HG03457 (cell line): ENCODE data around the gene PCOLCE2.
"Not testable (repeated sequence)": the region's sequence is repeated elsewhere in the genome, so short reads cannot be mapped to it uniquely, and the experiment has no call there.

Experiments used
- ATAC-seq: cut with Tn5 transposase; IDR thresholded peaks from one replicate; pipeline ENCODE4 v1.9.1; 2021; ENCODE audit warnings: moderate number of reproducible peaks; ENCODE audit not compliant: unreplicated experiment

Gene PCOLCE2

DNA sequence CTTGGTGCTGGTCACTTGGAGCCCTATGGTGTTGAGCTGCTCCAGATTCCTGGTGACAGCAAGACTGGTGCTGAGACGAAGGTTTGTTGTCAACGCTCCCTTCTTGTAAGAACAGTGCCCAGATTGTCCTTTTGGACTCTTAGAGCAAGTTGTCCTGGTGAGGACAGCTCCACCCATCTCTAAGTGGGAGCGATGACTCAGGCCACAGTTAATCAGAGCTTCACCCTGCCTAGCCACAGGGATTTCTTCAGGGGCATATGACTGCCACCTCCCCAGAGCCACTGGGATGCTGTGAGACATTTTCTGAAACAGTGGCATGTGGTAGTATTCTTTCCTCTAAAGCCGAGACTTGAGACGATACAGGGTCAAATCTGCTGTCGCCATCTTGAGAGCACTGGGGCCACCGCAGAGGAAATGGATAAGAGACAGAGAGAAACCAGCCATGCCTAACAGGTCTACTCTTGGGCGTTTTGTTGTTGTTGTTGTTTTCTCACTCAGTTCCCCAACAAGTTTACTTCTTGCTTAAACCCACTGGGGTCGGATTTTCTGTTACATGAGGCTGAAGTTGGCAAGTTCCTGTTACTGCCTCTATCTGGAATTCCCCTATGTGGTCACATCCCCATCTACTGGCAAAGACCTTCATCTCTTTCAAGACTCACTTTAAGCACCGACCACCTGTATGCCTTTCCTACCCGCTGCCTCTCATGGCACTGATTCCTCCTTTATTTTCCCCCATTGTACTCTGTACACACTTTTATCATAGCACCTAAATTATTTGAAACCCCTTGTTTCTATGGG is 16.0 kb upstream of the PCOLCE2 start:
- ATAC-seq = no peak

DNA sequence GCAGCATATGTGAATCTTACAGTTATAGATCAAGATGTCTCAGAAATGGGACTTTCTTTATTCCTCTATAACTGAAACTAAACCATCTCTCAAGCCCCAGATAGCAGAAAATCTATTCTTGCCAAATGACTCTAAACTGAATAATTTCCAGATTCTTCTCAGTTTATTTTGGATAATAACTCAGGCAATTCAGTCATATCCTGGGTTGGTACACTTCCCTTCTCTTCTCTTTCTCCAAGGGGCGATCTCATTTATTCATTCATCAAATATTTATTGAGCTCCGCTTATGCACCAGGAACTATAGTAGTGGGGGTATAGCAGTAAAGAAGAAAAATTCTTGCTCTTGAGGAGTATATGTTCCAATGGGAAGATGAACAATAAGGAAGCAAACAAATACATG is 13.5 kb upstream of the PCOLCE2 start:
- no peak for ATAC-seq

DNA sequence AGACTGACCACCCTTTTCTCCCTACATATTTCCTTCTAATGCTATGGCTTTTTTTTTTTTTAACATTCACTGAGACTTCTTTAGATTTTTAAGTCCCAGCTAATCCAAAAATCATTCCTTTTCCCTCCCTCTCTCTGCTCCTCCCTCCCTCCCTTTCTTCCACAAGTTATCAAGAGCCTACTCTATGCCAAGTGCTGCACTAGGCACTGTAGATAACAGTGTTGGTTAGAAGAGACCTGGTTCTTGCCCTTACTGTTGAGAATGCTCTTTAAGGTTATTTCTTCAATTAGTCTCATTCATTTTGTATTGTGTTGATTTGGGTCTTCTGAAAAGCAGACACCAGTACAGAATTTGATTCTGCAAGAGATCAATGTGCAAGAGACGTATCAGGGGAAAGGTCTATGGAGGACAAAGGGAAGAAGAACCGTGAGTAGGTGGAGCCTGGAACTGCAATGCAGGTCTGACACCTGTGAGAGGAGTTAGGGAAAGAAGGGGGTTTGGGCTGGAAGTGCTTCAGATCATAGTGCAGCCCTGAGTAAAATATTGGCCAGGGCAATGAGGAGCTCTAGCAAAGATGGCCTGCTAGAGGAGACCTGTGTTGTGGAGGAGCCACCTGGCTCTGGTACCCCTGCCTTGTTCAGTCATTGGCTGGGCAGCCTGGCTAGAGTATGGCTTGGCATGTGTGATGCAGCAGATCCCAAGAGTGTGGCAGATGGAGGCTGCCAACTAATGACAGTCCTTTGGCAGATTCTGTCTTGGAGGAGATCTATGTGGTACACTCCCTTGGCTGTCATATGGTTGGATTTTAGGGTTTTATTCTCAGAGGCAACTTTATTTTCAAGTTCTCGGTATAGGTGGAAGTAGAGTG is 9.7 kb upstream of the PCOLCE2 start:
- ATAC-seq = no peak

DNA sequence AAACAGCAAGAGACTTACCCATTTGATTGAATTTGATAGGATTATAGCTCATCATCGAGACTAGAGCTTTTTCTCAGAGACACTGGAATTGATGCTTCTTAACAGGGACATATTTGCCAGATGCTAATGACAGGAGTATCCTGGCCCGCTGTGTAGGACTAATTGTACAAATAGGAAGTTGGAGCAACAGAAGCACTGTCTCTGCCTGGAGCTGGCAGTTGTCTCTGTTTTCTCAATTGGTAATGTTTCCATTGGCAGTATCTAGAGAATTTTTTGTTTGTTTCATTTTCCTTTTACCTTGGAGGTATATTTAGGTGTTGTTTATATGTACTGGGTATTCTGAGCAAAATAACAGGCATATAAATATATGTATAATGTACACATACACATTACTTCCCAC is 8.9 kb upstream of the PCOLCE2 start:
- no peak for ATAC-seq

- no peak for ATAC-seq
Observed at GRCh38 chr3:142896996-142897395, 8.1 kb upstream of the PCOLCE2 start.

DNA sequence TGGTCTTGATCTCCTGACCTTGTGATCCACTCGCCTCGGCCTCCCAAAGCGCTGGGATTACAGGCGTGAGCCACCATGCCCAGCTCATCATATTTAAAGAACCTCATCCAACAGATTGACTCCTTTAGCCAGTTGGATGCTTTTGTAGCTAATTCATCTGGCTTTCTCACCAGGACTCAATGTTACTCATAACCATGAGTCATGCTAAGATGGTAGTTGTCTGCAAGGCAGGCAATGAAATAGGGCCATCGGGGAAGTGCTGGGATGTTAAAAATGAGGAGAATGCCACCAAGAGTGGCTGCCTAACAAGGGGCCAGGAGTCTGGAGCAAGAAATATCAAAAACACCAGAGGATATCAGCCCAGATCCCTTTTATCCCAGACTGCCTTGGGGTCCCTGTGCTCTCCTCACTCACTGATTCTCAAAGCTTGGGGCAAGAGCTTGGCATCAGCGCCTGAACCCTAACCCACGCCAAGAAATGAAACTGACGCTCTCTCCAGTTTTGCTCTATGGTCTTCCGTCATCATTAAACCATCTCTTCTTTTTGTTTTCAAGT is 7.4 kb upstream of the PCOLCE2 start:
- no peak for ATAC-seq

DNA sequence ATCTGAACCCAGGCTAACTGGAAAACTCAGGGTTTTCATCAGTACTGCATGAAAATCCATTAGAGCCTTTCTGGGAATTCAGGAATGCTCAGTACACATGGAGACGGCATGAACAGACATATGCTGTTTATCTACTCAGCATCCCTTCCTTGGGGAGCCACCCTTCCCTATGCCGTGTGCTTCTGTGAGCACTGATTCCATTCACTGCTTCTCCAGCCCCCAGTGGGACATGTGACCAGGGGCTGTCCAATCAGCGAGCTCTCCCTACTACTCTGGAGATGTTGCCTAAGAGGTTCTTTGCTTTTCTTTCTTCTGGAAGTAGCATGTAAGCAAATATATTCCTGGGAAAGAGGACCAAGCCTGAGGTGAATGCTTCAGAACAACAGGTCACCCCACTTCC is 5.6 kb upstream of the PCOLCE2 start:
- ATAC-seq = no peak

- ATAC-seq = no peak
Observed at GRCh38 chr3:142892714-142893113, 3.8 kb upstream of the PCOLCE2 start.

GRCh38 chr3:142890592-142890991 is 1.7 kb upstream of the PCOLCE2 start:
- ATAC-seq = no peak

DNA sequence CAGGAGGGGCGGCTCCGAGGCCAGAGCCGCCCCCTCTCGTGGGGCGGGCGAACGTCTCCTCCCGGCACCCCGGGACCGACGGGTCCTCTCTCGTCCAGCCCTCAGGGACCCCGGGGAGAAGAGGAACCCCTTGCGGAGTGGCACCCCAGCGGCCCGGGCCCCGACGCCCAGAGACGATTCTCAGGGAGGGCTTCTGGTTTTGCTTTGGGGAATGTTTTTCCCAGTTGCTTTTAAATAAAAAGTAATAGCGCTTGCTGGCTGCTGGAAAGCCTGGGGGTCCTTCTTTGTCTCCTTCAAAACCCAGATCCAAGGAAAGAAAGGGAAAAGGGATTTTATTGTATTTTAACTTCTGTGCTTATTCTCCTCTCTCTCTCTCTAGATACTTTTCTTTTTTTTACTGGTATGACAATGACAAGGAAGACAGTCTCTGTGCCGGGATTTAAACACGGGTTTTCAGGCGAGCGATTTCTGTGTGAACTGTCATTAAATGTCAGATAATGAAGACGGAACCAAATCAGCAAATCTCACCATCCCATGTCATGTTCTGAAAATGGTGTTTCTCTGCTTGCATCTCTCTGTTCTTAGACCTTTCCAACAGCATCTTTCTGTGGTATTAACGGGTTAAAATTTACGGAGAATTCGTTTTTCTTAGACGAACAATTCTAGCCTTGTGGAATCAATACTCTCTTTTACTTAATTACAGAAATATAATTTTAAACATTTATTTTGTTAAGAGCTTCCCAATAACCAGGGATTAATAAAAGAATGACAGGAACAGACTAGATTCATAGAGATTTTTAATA is 530 bp upstream of the PCOLCE2 start:
- ATAC-seq = no peak

GRCh38 chr3:142888099-142888480 is 793 bp downstream of the PCOLCE2 start:
- ATAC-seq = no peak

DNA sequence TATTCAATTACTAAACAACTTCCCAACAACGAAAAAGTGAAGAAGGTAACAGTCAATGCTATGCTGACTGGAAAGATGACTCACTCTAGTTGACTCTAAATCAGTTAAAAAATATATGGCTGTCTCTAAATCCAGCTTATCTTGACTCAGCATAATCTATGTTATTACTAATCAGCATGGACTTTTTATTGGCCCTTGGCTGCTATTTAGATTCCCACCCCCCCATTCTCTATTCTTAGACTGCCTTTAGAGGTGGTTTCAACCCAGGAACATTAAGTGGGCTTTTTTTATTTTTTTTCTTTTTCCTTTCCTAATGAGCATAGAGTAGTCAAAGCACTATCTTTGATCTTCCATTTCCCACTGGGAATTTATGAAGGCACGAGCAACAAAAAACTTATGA is 1.9 kb downstream of the PCOLCE2 start:
- ATAC-seq = no peak

- no peak for ATAC-seq
Observed at GRCh38 chr3:142886021-142886420, 2.9 kb downstream of the PCOLCE2 start.

- ATAC-seq = no peak
Observed at GRCh38 chr3:142884531-142884930, 4.4 kb downstream of the PCOLCE2 start.

- not testable (repeated sequence) for ATAC-seq
Observed at GRCh38 chr3:142883534-142883933, 5.3 kb downstream of the PCOLCE2 start.

- ATAC-seq = no peak
Observed at GRCh38 chr3:142881445-142882224, 7.2 kb downstream of the PCOLCE2 start.

DNA sequence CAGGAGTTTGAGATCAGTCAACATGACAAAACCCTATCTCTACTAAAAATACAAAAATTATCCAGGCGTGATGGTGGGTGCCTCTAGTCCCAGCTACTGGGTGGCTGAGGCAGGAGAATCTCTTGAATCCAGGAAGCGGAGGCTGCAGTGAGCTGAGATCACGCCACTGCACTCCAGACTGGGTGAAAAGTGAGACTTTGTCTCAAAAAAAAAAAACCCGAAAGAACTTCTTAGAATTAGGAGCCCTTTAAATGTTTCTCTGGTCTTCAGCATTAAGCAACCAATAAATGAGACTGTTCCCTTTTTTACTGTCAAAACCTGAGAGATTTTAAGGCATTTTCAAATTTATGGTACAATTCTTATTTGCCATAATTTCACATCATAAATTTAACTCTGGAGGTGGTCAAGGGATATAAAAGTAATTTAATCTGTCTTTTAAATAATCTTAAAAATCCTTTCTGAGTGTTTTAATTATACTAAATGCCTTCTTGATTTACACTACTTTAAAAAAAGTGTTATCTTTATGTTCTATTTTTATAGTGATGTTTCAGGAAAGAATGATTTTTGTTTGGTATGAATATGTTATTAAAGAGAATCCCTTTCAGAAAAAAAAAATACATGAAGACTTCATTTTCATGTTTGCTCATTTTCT is 10.1 kb downstream of the PCOLCE2 start:
- ATAC-seq = no peak

DNA sequence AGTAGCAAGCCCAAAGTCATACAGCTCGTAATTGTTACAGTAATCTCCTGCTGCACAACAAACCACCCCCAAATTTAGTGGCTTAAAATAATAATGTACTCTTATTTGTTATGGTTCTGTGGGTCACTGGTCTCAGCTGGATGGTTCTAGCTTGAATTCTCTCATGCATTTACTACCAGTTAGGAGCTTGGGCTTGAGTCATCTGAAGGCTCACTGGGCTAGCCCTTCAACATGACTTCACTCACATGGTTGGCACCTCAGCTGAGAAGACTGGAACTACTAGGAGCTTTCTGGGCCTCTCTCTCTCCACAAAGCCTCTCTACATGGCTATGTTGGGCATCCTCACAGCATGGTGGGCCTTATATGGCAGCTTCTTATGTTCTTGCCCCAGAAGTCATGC is 12.5 kb downstream of the PCOLCE2 start:
- no peak for ATAC-seq

GRCh38 chr3:142875583-142876207 is 13.2 kb downstream of the PCOLCE2 start:
- ATAC-seq = no peak
